ENCODE measurements around the gene MSMP. TPM values are rescaled to one million over a fixed set of nuclear protein-coding genes. Genes with fewer than 3 reads are reported as not detected.

MSMP gene
- total RNA-seq, 1 donor from 2014 or later: not detected

- Histone ChIP-seq H3K4me1 (ENCODE audit: control insufficient read depth in 3 of 3, insufficient read depth in 3 of 3, low read length in 3 of 3) (peaks cover 12 to 18% (median 13%) of the 10 kb centered on the region in 3 donors), H3K9ac (ENCODE audit: low read depth in 1 of 3, low read length in 3 of 3) (no peak overlapping the region), H3K9me3 (ENCODE audit: control insufficient read depth in 3 of 3, low read length in 3 of 3) (no peaks in the 10 kb centered on the region), H3K4me3 (ENCODE audit: low read length in 3 of 3) (no peak overlapping the region), H3K27me3 (ENCODE audit: control insufficient read depth in 3 of 3, insufficient read depth in 3 of 3, low read length in 3 of 3) (no peaks in the 10 kb centered on the region), H3K36me3 (ENCODE audit: control insufficient read depth in 3 of 3, insufficient read depth in 3 of 3, low read length in 3 of 3) (peaks cover 55 to 66% (median 64%) of the 10 kb centered on the region in 3 donors), H3K27ac (ENCODE audit: low read depth, low read length) (no peak overlapping the region)
Observed at GRCh38 chr9:35736201-35736633, 17.9 kb downstream of the MSMP start.

- H3K4me3 ChIP-seq (ENCODE audit: low read length in 3 of 3): no peak overlapping the region
Observed at GRCh38 chr9:35734096-35734495, 20.0 kb downstream of the MSMP start.

GRCh38 chr9:35732800-35733541 is 21.1 kb downstream of the MSMP start:
- Histone ChIP-seq H3K9ac (ENCODE audit: low read depth in 1 of 3, low read length in 3 of 3) (peak overlapping the region; percentile 89 to 99 (median 93)), H3K4me1 (ENCODE audit: control insufficient read depth in 3 of 3, insufficient read depth in 3 of 3, low read length in 3 of 3) (peaks cover 45 to 51% (median 45%) of the 10 kb centered on the region in 3 donors), H3K4me3 (ENCODE audit: low read length in 3 of 3) (peak overlapping the region; percentile 95 to 96 (median 96)), H3K27me3 (ENCODE audit: control insufficient read depth in 3 of 3, insufficient read depth in 3 of 3, low read length in 3 of 3) (no peaks in the 10 kb centered on the region), H3K9me3 (ENCODE audit: control insufficient read depth in 3 of 3, low read length in 3 of 3) (no peaks in the 10 kb centered on the region), H3K36me3 (ENCODE audit: control insufficient read depth in 3 of 3, insufficient read depth in 3 of 3, low read length in 3 of 3) (peaks cover 24 to 40% (median 32%) of the 10 kb centered on the region in 3 donors), H3K27ac (ENCODE audit: low read depth, low read length) (peak overlapping the region; percentile 95)

More at GRCh38 chr9:35734096-35734495, 20.0 kb downstream of the MSMP start:
- H3K4me1 ChIP-seq (ENCODE audit: control insufficient read depth in 3 of 3, insufficient read depth in 3 of 3, low read length in 3 of 3): peaks cover 34 to 39% (median 34%) of the 10 kb centered on the region in 3 donors
- H3K27me3 ChIP-seq (ENCODE audit: control insufficient read depth in 3 of 3, insufficient read depth in 3 of 3, low read length in 3 of 3): no peaks in the 10 kb centered on the region
- H3K36me3 ChIP-seq (ENCODE audit: control insufficient read depth in 3 of 3, insufficient read depth in 3 of 3, low read length in 3 of 3): peaks cover 35 to 51% (median 43%) of the 10 kb centered on the region in 3 donors
- no peak overlapping the region for H3K9ac ChIP-seq (ENCODE audit: low read depth in 1 of 3, low read length in 3 of 3)
- no peak overlapping the region for H3K27ac ChIP-seq (ENCODE audit: low read depth, low read length)
- H3K9me3 ChIP-seq (ENCODE audit: control insufficient read depth in 3 of 3, low read length in 3 of 3): no peaks in the 10 kb centered on the region

- peak within 1 kb of the TSS; percentile 95 for H3K27ac ChIP-seq (ENCODE audit: low read depth, low read length)
- H3K4me3 ChIP-seq (ENCODE audit: low read length in 3 of 3): peak within 1 kb of the TSS; percentile 95 to 96 (median 96)
- H3K4me1 ChIP-seq (ENCODE audit: control insufficient read depth in 3 of 3, insufficient read depth in 3 of 3, low read length in 3 of 3): peaks cover 52 to 57% (median 52%) of the 10 kb centered on the region in 3 donors
- H3K27me3 ChIP-seq (ENCODE audit: control insufficient read depth in 3 of 3, insufficient read depth in 3 of 3, low read length in 3 of 3): no peaks in the 10 kb centered on the region
- H3K9ac ChIP-seq (ENCODE audit: low read depth in 1 of 3, low read length in 3 of 3): peak within 1 kb of the TSS; percentile 93 to 99 (median 95)
- H3K36me3 ChIP-seq (ENCODE audit: control insufficient read depth in 3 of 3, insufficient read depth in 3 of 3, low read length in 3 of 3): peaks cover 17 to 34% (median 25%) of the 10 kb centered on the region in 3 donors
- no peaks in the 10 kb centered on the region for H3K9me3 ChIP-seq (ENCODE audit: control insufficient read depth in 3 of 3, low read length in 3 of 3)
Observed at GRCh38 chr9:35732185-35732799, 21.8 kb downstream of the MSMP start, which contains the start of the genes CREB3 and TLN1. Gene CREB3 (plus strand): TSS chr9:35732666. CDS start chr9:35732773, 107 bp downstream. Gene TLN1 (minus strand): TSS chr9:35732195. CDS start chr9:35725694, 6,501 bp downstream.

- Histone ChIP-seq H3K9me3 (ENCODE audit: control insufficient read depth in 3 of 3, low read length in 3 of 3) (no peaks in the 10 kb centered on the region), H3K9ac (ENCODE audit: low read depth in 1 of 3, low read length in 3 of 3) (peak overlapping the region; percentile 93 to 99 (median 95)), H3K27ac (ENCODE audit: low read depth, low read length) (peak overlapping the region; percentile 95), H3K4me3 (ENCODE audit: low read length in 3 of 3) (peak overlapping the region; percentile 90 to 96 (median 95)), H3K36me3 (ENCODE audit: control insufficient read depth in 3 of 3, insufficient read depth in 3 of 3, low read length in 3 of 3) (peaks cover 10 to 27% (median 18%) of the 10 kb centered on the region in 3 donors), H3K4me1 (ENCODE audit: control insufficient read depth in 3 of 3, insufficient read depth in 3 of 3, low read length in 3 of 3) (peaks cover 57 to 63% (median 57%) of the 10 kb centered on the region in 3 donors), H3K27me3 (ENCODE audit: control insufficient read depth in 3 of 3, insufficient read depth in 3 of 3, low read length in 3 of 3) (no peaks in the 10 kb centered on the region)
Observed at GRCh38 chr9:35731415-35732184, 22.5 kb downstream of the MSMP start.

- peak overlapping the region; percentile 90 to 96 (median 95) for H3K4me3 ChIP-seq (ENCODE audit: low read length in 3 of 3)
- H3K9ac ChIP-seq (ENCODE audit: low read depth in 1 of 3, low read length in 3 of 3): peak overlapping the region; percentile 93 to 98 (median 95)
- no peaks in the 10 kb centered on the region for H3K9me3 ChIP-seq (ENCODE audit: control insufficient read depth in 3 of 3, low read length in 3 of 3)
- peaks cover 7 to 17% (median 9%) of the 10 kb centered on the region in 3 donors for H3K36me3 ChIP-seq (ENCODE audit: control insufficient read depth in 3 of 3, insufficient read depth in 3 of 3, low read length in 3 of 3)
- H3K27ac ChIP-seq (ENCODE audit: low read depth, low read length): peak overlapping the region; percentile 95
- no peaks in the 10 kb centered on the region for H3K27me3 ChIP-seq (ENCODE audit: control insufficient read depth in 3 of 3, insufficient read depth in 3 of 3, low read length in 3 of 3)
- H3K4me1 ChIP-seq (ENCODE audit: control insufficient read depth in 3 of 3, insufficient read depth in 3 of 3, low read length in 3 of 3): peaks cover 56 to 63% (median 57%) of the 10 kb centered on the region in 3 donors
Observed at GRCh38 chr9:35730486-35730854, 23.6 kb downstream of the MSMP start.

- H3K27me3 ChIP-seq (ENCODE audit: control insufficient read depth in 3 of 3, insufficient read depth in 3 of 3, low read length in 3 of 3): no peaks in the 10 kb centered on the region
- H3K4me1 ChIP-seq (ENCODE audit: control insufficient read depth in 3 of 3, insufficient read depth in 3 of 3, low read length in 3 of 3): peaks cover 56 to 63% (median 57%) of the 10 kb centered on the region in 3 donors
- peaks cover 9 to 17% (median 10%) of the 10 kb centered on the region in 3 donors for H3K36me3 ChIP-seq (ENCODE audit: control insufficient read depth in 3 of 3, insufficient read depth in 3 of 3, low read length in 3 of 3)
- peak overlapping the region; percentile 95 for H3K27ac ChIP-seq (ENCODE audit: low read depth, low read length)
- no peaks in the 10 kb centered on the region for H3K9me3 ChIP-seq (ENCODE audit: control insufficient read depth in 3 of 3, low read length in 3 of 3)
- H3K9ac ChIP-seq (ENCODE audit: low read depth in 1 of 3, low read length in 3 of 3): peak overlapping the region; percentile 17 to 51 (median 36)
- peak overlapping the region; percentile 59 to 96 (median 95) for H3K4me3 ChIP-seq (ENCODE audit: low read length in 3 of 3)
Observed at GRCh38 chr9:35729700-35730485, 24.2 kb downstream of the MSMP start.

- Histone ChIP-seq H3K4me3 (ENCODE audit: low read length in 3 of 3) (peak overlapping the region in 2 of 3 donors; percentile 59 to 95), H3K27ac (ENCODE audit: low read depth, low read length) (peak overlapping the region; percentile 95), H3K36me3 (ENCODE audit: control insufficient read depth in 3 of 3, insufficient read depth in 3 of 3, low read length in 3 of 3) (peaks cover 16 to 21% (median 18%) of the 10 kb centered on the region in 3 donors), H3K27me3 (ENCODE audit: control insufficient read depth in 3 of 3, insufficient read depth in 3 of 3, low read length in 3 of 3) (no peaks in the 10 kb centered on the region), H3K9me3 (ENCODE audit: control insufficient read depth in 3 of 3, low read length in 3 of 3) (no peaks in the 10 kb centered on the region), H3K9ac (ENCODE audit: low read depth in 1 of 3, low read length in 3 of 3) (peak overlapping the region; percentile 17 to 51 (median 36)), H3K4me1 (ENCODE audit: control insufficient read depth in 3 of 3, insufficient read depth in 3 of 3, low read length in 3 of 3) (peaks cover 56 to 63% (median 57%) of the 10 kb centered on the region in 3 donors)
Observed at GRCh38 chr9:35729101-35729500, 25.0 kb downstream of the MSMP start.

Measured in skeletal muscle tissue (tissue), 4 donors.